CD4-positive, alpha-beta T cell treated with Interleukin-15 for 1 hour (primary cell): Measurements from ENCODE around the gene GNAS-AS1.
"Not testable (repeated sequence)": the region's sequence is repeated elsewhere in the genome, so short reads cannot be mapped to it uniquely, and the experiment has no call there.

Experiments used
- DNase-seq: peaks from one replicate; pipeline ENCODE4 v3.0.0-alpha.2; 2020

GNAS-AS1 gene

DNA sequence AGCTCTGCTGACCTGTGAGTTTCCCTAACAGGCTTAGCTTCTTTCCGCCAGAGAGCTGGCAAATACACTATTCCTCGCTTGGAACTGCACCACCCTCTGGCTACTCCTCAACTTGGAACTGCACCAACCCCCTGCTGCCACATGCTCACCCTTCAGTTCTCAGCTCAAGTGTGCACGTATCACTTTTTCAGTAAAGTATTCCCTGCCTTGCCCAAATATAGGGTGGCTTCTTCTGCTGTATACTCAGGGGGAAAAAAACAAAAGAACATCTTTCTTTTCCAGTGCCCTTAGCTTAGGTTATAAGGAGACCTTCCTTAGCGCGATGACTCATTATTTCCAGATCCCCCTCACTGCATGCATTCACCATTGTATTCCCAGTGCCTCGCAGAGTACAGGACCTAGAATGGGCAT, 21.2 kb downstream of the GNAS-AS1 start:
- DNase-seq: no peak

DNA sequence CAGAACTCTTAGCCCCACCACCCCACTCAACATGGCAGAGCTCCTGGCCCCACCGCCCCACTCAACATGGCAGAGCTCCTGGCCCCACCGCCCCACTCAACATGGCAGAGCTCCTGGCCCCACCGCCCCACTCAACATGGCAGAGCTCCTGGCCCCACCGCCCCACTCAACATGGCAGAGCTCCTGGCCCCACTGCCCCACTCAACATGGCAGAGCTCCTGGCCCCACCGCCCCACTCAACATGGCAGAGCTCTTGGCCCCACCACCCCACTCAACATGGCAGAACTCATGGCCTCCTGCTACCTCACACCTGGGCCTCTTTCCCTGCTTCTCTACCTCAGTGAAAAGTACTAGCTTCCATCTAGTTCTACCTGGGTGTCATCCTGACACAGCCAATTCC, 21.9 kb downstream of the GNAS-AS1 start:
- not testable (repeated sequence) for DNase-seq

DNA sequence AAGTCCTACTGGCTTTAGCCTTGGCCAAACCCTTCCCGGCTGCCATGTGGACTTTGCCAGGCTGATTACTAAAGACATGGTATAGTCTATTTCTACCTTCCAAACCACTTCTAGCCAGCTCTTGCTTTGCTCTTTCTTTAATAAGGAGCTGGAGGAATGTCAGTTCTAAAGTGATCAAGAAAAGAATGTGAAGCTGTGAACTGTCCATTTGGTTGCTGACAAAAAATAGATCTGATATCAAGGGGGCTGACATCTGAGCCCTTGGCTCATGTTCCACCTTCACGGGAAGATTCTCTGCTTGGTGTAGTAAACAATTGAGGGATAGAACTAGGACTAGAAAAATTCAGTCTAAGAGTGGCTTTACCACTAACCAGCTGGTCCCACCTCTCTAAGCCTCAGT, 22.6 kb downstream of the GNAS-AS1 start:
- no peak for DNase-seq

GRCh38 chr20:58826271-58826670, 24.4 kb downstream of the GNAS-AS1 start:
- no peak for DNase-seq

- DNase-seq: no peak
Observed at GRCh38 chr20:58825450-58825849, 25.3 kb downstream of the GNAS-AS1 start.

GRCh38 chr20:58824843-58825242, 25.9 kb downstream of the GNAS-AS1 start:
- no peak for DNase-seq

- no peak for DNase-seq
Observed at GRCh38 chr20:58822748-58823730, 27.7 kb downstream of the GNAS-AS1 start.

- DNase-seq: no peak
Observed at GRCh38 chr20:58822149-58822548, 28.6 kb downstream of the GNAS-AS1 start.

DNA sequence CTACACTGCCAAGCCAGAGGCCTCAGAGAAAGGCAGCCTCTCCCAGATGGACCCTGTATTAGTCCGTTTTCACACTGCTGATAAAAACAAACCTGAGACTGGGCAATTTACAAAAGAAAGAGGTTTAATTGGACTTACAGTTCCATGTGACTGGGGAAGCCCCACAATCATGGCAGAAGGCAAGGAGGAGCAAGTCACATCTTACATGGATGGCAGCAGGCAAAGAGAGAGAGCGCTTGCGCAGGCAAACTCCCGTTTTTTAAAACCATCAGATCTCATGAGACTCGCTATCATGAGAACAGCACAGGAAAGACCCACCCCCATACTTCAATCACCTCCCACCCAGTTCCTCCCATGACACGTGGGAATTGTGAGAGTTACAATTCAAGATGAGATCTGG, 30.2 kb downstream of the GNAS-AS1 start:
- not testable (repeated sequence) for DNase-seq

- DNase-seq: no peak
Observed at GRCh38 chr20:58819921-58820320, 30.8 kb downstream of the GNAS-AS1 start.

DNA sequence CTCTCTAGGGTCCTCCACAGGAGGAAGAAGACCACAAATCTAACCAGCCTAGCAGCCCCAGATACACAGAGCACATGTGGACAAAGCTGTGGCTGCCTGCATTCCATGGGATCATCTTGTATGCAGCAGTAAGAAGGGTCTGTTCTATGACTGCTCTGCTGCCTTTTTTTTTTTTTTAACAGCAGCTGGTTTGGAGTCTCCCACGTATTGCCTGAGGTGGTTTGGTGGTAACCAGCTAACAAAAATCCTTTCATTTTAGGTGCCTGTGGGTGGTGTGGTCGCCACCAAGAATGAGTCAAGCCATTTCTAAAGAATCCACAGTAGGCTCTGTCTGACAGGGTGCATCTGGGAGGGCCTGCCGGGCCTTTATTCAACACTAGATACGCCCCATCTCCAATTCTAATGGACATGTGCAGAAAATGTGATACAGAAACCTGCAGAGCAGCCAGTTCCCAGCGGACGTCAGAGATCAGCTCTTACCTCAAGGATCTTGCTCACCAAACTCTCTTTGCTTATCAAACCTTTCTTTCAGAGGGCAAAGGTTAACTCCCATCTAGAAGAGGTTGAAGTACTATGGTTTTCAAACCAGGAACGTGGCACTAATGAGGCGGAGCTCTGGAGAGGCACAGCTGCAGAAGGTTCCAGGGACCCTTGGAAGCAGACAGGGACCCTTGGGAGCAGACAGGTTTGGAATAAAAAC, 32.0 kb downstream of the GNAS-AS1 start:
- no peak for DNase-seq

GRCh38 chr20:58817748-58818147, 33.0 kb downstream of the GNAS-AS1 start:
- DNase-seq: no peak

- no peak for DNase-seq
Observed at GRCh38 chr20:58816957-58817651, 33.6 kb downstream of the GNAS-AS1 start.

DNA sequence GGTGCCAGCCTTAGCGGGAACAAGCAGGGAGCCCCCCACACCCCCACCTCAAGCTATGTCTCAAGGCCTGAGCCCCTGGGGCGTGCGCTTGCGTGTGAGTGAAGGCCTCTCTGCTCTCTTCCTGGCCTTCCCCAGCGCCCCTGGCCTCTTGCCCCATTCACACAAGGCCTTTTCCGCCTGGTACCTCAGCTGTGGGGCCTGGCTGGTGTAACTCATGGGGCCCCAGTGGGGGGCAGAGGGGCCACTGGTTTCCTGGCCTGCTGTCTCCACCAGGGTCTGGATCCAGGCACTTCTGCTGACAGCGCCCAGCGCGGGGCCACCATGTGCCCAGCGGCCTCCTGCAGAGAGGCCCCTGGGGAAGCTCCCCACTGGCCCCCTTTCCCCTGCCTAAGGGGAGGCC, 34.7 kb downstream of the GNAS-AS1 start:
- DNase-seq: no peak

GRCh38 chr20:58815448-58815847, 35.3 kb downstream of the GNAS-AS1 start:
- no peak for DNase-seq

GRCh38 chr20:58813369-58813768, 37.3 kb downstream of the GNAS-AS1 start:
- no peak for DNase-seq

DNA sequence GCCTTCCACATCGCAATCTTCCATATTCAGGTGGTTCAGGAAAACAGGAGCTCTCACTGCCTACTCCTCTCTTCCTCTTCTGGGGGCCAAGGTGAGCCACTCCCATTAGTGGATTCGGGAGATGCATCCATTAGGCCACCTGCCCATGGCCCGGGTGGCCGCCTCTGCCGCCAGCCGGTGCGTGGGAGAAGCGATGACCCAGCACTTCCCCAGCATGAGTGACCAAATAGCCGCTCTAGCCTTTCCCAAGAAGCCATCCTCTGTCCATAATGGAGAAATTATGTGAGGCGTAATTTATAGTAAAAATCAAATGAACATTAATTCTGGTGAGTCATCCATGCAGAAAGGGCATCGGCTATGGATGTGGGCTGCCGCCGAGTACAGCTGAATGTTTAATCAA, 39.4 kb downstream of the GNAS-AS1 start:
- DNase-seq: no peak

GRCh38 chr20:58810879-58811250, 39.8 kb downstream of the GNAS-AS1 start:
- no peak for DNase-seq

- no peak for DNase-seq
Observed at GRCh38 chr20:58810116-58810878, 40.4 kb downstream of the GNAS-AS1 start.

DNA sequence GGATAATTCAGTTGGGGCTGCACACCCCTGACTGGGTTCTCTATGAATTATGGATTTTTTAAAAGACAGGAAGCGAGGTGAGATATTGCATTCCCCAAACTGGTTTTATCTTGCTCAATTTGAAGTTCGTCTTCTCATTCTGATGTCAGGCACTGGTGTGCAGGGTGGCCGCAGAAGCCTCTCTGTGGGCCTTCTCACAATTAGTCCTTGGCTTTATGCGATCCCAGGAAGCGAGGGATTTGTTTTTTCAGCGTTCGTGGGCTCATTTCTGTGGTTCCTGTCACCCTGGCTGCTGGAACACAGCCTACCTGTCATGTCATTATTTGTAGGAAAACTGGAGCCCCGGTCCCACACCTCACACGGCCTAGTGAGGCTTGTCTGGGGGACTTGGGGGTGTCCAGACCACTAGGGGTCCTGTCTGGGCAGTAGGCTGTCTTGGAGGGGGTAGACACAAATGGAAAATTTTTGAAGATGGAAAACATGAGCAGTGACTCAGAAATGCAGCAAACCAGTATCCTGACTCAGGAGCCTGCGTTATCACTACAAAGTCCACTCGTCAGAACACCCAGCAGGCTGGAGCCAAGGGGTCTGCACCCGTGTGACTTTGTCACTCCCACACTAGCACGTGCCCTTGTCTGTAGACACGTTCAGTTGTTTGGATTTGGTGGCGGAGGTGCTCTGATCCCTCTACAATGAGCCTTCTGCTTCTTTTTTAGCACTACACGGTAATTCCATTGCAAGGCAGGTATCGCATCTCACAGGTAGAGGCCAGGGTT, 42.2 kb downstream of the GNAS-AS1 start:
- DNase-seq: no peak

DNA sequence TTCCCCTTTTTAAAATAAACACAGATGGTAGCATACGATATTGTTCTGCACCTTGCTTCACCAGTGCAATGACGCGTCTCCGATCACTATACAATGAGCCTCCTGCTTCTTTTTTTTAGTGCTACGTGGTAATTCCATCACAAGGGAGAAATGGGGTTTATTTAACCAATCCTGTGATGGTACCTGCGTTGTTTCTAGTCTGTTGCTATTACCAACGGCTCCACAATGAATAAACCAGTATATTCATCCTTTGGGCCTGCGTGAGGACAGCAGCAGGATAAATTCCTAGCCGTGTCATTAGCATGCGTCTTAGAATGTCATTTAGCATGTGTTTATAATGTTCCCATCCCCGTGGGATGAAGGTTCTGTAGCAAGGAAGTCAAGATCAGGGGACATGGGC, 42.9 kb downstream of the GNAS-AS1 start:
- DNase-seq: no peak

DNA sequence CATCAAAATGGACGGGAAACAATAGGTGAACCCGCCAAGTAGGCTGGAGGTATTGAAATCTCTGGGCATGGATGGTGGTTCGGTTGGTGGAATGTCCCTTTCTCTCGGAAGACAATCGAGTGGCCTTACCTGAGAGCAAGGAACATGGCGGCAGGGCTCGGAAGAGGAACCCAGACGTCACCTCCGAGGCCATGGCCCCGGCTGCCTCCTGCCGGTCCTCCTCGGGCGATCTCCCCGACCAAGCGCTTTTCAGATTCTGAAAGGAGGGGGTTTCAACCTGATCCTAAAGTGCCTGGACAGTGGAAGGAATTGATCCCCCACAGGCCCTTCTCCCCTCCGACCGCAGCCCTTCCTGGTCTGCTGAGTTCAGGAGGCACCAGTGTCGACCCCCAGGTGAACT, 47.2 kb downstream of the GNAS-AS1 start:
- no peak for DNase-seq
